T1000 (cell line): ENCODE results near the gene TYW1B.
"Not testable (repeated sequence)": the region's sequence is repeated elsewhere in the genome, so short reads cannot be mapped to it uniquely, and the experiment has no call there.

Source experiments
- DNase-seq: peaks from one replicate; lab custom pipeline; 2025; ENCODE audit warnings: mixed read lengths; lab: John Stamatoyannopoulos, UW

The TYW1B gene

GRCh38 chr7:72827839-72828591, at the start of gene TYW1B:
TSS of gene TYW1B (minus strand) at chr7:72828200. CDS start at chr7:72828075, 125 bp downstream.
- DNase-seq = peak; percentile 91

GRCh38 chr7:72867591-72867990, 39.6 kb upstream of the TYW1B start:
- DNase-seq = not testable (repeated sequence)

DNA sequence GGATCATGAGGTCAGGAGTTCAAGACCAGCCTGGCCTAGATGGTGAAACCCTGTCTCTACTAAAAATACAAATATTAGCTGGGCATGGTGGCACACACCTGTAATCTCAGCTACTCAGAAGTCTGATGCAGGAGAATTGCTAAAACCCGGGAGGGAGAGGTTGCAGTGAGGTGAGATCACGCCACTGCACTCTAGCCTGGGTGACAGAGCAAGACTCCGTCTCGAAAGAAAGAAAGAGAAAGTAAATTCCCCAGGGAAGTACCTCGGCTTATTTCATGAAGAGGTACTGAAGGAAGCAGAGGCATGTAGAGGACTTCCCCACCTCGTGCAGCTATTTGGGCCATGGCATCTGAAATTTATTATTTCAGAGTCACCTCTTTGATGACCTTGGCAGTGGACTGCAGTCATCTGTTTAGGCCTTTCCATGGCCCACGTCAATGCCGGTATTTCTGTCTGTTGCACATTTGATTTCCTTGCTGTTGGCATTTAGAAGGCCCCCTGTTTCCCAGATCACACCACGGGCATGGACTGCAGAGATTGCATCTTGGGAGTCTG, 30.9 kb upstream of the TYW1B start:
- DNase-seq = not testable (repeated sequence)

GRCh38 chr7:72857925-72858324, 29.9 kb upstream of the TYW1B start:
- not testable (repeated sequence) for DNase-seq

DNA sequence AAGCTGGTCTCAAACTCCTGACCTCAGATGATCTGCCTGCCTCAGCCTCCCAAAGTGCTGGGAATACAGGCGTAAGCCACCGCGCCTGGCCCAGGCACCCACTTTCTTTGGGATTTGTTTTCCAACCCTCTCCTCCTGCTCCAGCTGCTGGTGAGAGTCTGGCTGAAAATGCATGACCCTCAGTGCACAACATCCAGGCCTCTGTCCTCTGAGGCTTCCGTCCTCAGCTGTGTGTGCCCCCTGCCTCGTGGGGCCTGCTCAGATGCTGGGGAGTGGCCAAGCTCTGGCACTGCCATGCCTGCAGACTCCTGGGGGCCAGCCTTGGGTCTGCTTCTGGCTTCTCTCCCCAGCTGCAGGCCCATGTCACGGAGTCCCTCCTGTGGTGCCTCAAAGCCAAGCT, 27.3 kb upstream of the TYW1B start:
- DNase-seq = not testable (repeated sequence)

DNA sequence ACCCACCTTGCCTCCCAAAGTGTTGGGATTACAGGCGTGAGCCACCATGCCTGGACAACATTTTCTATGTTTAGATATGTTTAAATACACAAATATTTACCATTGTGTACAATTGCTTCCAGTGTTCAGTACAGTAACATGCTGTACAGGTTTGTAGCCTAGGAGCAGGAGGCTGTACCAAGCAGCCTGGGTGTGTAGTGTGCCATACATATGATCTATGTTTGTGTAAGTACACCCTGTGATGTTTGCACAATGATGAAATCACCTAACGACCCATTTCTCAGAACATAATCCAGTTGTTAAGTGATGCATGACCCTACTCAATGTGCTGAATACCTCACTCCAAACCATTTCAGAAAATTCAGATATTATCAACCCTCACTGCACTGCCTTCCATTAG, 24.9 kb upstream of the TYW1B start:
- DNase-seq = not testable (repeated sequence)

GRCh38 chr7:72850746-72851145, 22.7 kb upstream of the TYW1B start:
- not testable (repeated sequence) for DNase-seq

GRCh38 chr7:72844146-72844545, 16.1 kb upstream of the TYW1B start:
- DNase-seq = not testable (repeated sequence)

DNA sequence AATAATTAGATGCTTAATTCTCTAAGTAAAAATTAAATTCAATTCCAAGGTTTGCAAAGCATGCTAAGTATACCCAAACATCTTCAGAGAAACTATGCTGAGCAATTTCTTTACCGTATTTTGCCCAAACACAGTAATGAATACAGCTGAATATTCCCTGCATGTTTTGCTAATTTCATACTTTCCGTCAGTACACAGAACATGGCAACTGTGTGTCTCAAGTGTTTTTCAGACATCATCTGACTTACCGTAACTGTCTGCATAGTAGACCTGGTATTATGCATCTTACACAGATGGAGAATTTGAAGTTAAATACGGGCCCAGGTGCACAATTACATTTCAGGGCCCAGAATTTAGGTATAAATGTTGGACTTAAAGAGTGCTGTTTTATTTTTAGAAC, 15.2 kb upstream of the TYW1B start:
- not testable (repeated sequence) for DNase-seq

DNA sequence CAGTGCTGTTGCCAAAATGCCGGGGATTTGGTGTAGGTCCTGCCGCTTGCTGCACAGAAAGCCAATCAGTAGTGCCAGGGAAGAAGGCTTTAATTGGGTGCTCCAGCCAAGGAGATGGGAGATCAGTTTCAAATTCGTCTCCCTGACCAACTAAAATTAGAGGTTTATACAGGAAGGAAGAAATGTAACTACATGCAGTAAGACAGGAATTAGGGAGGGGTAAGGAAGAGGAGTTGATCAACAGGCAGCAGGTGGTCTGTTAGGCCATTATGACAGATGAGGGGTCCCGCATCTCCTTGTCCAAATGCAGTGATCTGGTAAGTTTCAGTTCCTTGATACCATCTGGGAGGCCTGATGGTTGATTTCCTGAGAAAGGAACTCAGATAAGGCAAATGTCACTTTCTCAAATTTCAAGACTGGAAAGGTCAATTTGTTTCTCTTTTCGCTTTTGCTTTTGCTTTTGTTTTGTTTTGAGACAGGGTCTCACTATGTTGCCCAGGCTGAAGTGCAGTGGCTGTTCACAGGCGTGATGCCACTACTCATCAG, 13.0 kb upstream of the TYW1B start:
- not testable (repeated sequence) for DNase-seq

- not testable (repeated sequence) for DNase-seq
Observed at GRCh38 chr7:72838315-72838714, 10.3 kb upstream of the TYW1B start.

DNA sequence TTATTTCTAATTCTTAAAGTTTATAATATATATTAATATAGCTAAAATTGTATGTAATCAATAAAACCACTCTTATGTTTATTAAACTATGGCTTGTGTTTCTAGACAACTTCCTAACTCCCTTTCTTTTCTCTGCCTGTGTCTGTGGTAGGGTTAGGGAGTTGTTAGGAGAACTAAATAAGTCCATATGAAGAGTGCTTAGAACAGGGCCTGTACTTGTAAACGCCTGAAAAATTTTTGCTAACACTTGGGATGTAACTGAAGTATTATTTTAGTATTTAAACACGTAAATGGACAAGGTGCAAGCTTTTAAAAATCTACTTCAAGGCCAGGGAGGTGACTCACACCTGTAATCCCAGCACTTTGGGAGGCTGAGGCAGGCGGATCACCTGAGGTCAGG, 9.3 kb upstream of the TYW1B start:
- DNase-seq = not testable (repeated sequence)

DNA sequence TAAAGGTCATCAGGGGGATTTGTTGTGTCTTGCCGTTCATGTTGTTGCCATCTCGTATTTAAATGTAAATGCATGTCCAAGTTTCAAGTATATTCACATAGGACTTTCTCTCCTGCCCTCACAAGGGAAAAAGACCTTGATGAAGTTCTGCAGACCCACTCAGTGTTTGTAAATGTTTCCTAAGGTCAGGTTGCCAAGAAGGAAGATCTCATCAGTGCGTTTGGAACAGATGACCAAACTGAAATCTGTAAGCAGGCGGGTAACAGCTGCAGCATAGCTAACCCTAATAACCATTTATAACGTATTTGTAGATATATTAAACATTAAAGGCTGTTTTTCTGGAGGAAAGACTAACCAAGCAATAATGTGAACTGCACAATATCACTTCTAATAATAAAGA, 2.6 kb upstream of the TYW1B start:
- DNase-seq = not testable (repeated sequence)

- peak; percentile 49 for DNase-seq
Observed at GRCh38 chr7:72829687-72830354, 1.8 kb upstream of the TYW1B start.

DNA sequence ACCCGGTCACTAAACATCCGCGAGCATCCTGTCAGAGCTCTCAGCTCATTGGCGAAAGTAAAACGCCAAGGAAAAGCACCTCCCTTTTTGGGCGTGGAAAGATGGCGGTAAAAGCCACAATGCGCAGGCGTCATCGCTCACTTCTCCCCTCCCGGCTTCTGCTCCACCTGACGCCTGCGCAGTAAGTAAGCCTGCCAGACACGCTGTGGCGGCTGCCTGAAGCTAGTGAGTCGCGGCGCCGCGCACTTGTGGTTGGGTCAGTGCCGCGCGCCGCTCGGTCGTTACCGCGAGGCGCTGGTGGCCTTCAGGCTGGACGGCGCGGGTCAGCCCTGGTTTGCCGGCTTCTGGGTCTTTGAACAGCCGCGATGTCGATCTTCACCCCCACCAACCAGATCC, 1.3 kb upstream of the TYW1B start:
- peak; percentile 85 for DNase-seq

DNA sequence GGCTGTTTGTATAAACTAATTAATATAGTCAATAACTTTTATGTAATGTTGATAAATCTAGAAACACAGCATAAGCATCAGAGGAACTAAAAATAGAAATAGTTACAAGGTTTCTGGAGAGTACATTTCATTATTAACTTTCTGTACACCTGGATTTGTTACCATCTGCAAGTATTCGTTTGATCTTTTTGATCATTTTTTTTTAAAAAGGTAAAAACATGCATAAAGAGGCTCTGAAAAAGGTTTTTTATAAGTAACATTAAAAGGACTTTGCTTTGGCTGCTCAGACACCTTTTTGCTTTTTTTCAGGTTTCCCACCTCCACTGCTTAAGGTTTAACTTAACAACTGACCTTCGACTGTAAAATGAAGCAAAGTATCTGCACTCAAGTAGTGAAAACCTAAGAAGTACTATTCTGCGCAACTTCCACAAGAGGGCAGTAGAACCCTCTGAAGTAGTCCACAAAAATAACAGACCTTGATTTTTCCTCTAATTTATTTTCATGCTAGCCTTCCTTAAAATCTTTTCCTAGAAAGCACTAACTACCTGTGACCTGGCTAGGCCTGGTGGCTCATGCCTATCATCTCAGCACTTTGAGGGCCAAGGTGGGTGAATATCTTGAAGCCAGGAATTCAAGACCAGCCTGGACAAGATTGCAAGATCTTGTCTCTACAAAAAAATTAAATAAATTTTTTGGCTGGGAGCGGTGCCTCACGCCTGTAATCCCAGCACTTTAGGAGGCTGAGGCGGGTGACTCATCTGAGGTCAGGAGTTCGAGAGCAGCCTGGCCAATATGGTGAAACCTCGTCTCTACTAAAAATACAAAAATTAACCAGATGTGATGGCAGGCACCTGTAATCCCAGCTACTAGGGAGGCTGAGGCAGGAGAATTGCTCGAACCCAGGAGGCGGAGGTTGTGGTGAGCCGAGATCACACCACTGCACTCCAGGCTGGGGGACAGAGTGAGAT, 4.0 kb downstream of the TYW1B start:
- DNase-seq = not testable (repeated sequence)

- not testable (repeated sequence) for DNase-seq
Observed at GRCh38 chr7:72822497-72822896, 5.5 kb downstream of the TYW1B start.

DNA sequence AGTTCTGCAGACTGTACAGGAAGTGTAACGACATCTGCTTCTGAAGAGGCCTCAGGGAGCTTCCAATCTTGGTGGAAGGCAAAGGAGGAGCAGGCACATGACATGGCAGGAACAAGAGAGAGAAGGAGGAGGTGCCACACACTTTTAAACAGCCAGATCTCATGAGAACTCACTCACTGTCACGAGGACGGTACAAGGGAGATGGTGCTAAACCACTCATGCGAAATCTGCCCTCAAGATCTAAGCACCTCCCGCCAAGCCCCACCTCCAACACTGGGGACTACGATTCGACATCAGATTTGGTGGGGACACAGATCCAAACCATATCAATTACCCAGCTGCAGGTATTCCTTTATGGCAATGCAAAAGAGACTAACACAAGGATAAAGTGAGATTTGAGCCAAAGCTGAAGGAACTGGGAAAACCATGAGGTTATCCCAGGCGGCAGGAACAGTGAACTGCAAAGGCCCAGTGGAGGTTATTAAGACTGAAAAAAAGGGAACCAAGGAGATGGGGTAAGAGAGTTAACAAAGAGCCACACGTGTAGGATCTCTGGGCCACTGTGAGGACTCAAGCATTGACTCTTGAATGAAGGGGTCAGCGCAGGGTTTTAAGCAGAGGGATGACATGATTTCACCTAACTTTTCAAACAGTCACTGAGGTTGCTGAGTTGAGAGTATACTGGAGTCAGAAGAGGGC, 9.2 kb downstream of the TYW1B start:
- DNase-seq = not testable (repeated sequence)

DNA sequence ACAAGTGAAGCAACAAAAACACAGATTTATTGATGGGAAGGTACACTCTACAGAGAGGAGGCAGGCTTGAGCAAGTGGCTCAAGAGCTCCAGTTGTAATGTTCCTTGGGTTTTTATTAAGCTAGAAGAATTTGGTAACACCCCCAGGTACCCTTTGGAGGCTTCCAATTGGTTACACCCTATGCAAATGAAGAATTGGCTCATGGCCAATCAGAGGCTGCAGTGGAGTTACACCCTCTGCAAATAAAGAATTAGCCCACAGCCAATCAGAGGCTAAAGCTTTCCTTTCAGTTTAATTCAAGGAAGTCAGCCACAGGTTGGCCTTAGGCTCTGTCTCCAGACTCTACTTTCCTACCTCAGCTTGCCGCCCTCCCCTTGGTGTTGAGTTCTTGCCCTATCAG, 10.3 kb downstream of the TYW1B start:
- DNase-seq = not testable (repeated sequence)

- DNase-seq = not testable (repeated sequence)
Observed at GRCh38 chr7:72816370-72817157, 11.4 kb downstream of the TYW1B start.
